HG02885 (cell line): ENCODE results near the gene ETFRF1.
A peak's percentile ranks its signal among the peaks of the same experiment; 100 is the strongest.

ENCODE experiments used
- ATAC-seq: cut with Tn5 transposase; IDR thresholded peaks from one replicate; pipeline ENCODE4 v1.9.1; 2021; ENCODE audit warnings: mild to moderate bottlenecking; ENCODE audit not compliant: unreplicated experiment, poor library complexity

The ETFRF1 gene

GRCh38 chr12:25195056-25195971, at the start of gene ETFRF1, which contains the start of gene DNAI7:
Gene ETFRF1, plus strand, starts transcription at chr12:25195237. Its CDS starts 8,720 bp downstream, at chr12:25203957.
Gene DNAI7, minus strand, starts transcription at chr12:25195160. Its CDS starts 82 bp downstream, at chr12:25195078.
- peak; percentile 99 for ATAC-seq

GRCh38 chr12:25146686-25147085, 48.4 kb upstream of the ETFRF1 start:
- ATAC-seq = no peak

GRCh38 chr12:25151476-25151875, 43.6 kb upstream of the ETFRF1 start:
- no peak for ATAC-seq

GRCh38 chr12:25152055-25152454, 43.0 kb upstream of the ETFRF1 start:
- no peak for ATAC-seq

- peak; percentile 55 for ATAC-seq
Measured at GRCh38 chr12:25155022-25155576, 39.9 kb upstream of the ETFRF1 start.

GRCh38 chr12:25156061-25156460, 39.0 kb upstream of the ETFRF1 start:
- ATAC-seq = no peak

- ATAC-seq = no peak
Measured at GRCh38 chr12:25162866-25163265, 32.2 kb upstream of the ETFRF1 start.

GRCh38 chr12:25182765-25183164, 12.3 kb upstream of the ETFRF1 start:
- no peak for ATAC-seq

GRCh38 chr12:25184132-25184531, 10.9 kb upstream of the ETFRF1 start:
- no peak for ATAC-seq

GRCh38 chr12:25186038-25186787, 8.8 kb upstream of the ETFRF1 start:
- peak; percentile 79 for ATAC-seq

GRCh38 chr12:25186788-25187402, 8.1 kb upstream of the ETFRF1 start:
- ATAC-seq = peak; percentile 93

- ATAC-seq = no peak
Measured at GRCh38 chr12:25187781-25188180, 7.3 kb upstream of the ETFRF1 start.

GRCh38 chr12:25189656-25190055, 5.4 kb upstream of the ETFRF1 start:
- ATAC-seq = no peak

- ATAC-seq = no peak
Measured at GRCh38 chr12:25190793-25191192, 4.2 kb upstream of the ETFRF1 start.

- ATAC-seq = no peak
Measured at GRCh38 chr12:25194214-25194613, 823 bp upstream of the ETFRF1 start.

- ATAC-seq = no peak
Measured at GRCh38 chr12:25194722-25195055, 348 bp upstream of the ETFRF1 start.

GRCh38 chr12:25197608-25198007, 2.6 kb downstream of the ETFRF1 start:
- ATAC-seq = no peak

GRCh38 chr12:25200703-25201102, 5.7 kb downstream of the ETFRF1 start:
- ATAC-seq = no peak

GRCh38 chr12:25202137-25202536, 7.1 kb downstream of the ETFRF1 start:
- no peak for ATAC-seq

GRCh38 chr12:25207411-25207810, 12.4 kb downstream of the ETFRF1 start:
- no peak for ATAC-seq

GRCh38 chr12:25207846-25208245, 12.8 kb downstream of the ETFRF1 start:
- ATAC-seq = no peak
